Stimulated activated CD4-positive, alpha-beta T cell treated with anti-CD3 and anti-CD28 coated beads, TNF-alpha, amount 100 ng/mL, for 1 hour (primary cell): ENCODE measurements around the gene GOLGA6L1.
"Not testable (repeated sequence)": the region's sequence is repeated elsewhere in the genome, so short reads cannot be mapped to it uniquely, and the experiment has no call there.

Experiments
- DNase-seq, 3 donors: peaks; one replicate each; pipeline ENCODE4 v3.0.0-alpha.2; 2020; ENCODE audit warnings: low read depth in 3 of 3, low spot score in 1 of 3

Gene GOLGA6L1

DNA sequence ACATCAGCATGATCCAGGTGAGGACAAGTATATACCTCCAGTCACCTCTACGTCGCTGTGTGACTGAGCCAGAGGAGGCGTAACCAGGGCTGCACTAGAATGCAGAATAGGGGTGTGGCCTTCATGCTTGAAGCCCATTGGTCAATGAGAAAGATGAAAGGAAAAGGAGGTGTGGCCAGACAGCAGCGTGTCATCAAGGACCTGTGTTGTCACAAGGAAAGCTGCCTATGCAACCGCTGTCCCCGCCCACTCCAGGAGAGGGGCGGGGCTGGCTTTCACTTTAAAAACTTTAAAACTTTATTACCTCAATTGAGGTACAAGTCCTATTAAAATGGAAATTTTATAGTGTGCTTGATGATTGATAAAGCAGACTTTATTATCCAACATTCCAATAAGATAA, at the start of gene GOLGA6L1:
Gene GOLGA6L1, minus strand, starts transcription at position 101 of the 400 bp plus-strand sequence. Its CDS starts 91 bp downstream, at position 10.
- DNase-seq = not testable (repeated sequence)

- not testable (repeated sequence) for DNase-seq
Observed at GRCh38 chr15:23181201-23181600, 44.6 kb upstream of the GOLGA6L1 start.

DNA sequence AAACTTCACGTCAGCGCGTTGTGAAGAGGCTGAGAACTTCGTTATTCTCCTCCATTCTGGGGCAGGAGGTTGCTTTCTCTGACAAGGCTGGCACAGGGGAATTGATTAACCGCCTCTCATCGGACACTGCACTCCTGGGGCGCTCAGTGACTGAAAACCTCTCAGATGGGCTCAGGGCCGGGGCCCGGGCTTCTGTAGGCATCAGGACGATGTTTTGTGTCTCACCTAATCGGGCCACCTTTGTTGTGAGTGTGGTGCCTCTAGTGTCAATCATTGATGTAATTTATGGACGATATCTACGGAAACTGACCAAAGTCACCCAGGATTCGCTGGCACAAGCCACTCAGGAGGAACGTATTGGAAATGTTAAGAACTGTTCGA, 43.9 kb upstream of the GOLGA6L1 start:
- not testable (repeated sequence) for DNase-seq

GRCh38 chr15:23179768-23180546, 43.3 kb upstream of the GOLGA6L1 start:
- DNase-seq = not testable (repeated sequence)

GRCh38 chr15:23176683-23177082, 40.1 kb upstream of the GOLGA6L1 start:
- DNase-seq = not testable (repeated sequence)

- DNase-seq = not testable (repeated sequence)
Observed at GRCh38 chr15:23175606-23176005, 39.0 kb upstream of the GOLGA6L1 start.

GRCh38 chr15:23174609-23175140, 38.1 kb upstream of the GOLGA6L1 start:
- not testable (repeated sequence) for DNase-seq

DNA sequence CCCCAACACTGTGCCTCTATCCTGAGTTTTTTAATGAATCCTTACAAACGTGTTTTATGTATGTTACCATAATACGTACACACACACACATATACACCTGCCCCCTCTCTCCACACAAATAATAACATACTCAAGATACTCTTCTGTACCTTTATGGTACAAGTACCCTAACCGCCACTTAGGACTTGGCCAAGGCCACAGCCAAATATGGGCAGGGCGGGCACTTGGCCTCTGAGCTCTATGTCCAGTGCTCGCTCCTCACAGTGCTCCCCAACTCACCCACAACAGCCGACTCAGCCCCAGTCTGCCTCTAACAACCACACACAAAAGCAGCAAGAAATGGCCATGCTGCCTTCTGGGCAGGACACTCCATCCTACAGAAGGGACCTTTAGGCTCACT, 3.8 kb downstream of the GOLGA6L1 start:
- DNase-seq = not testable (repeated sequence)

DNA sequence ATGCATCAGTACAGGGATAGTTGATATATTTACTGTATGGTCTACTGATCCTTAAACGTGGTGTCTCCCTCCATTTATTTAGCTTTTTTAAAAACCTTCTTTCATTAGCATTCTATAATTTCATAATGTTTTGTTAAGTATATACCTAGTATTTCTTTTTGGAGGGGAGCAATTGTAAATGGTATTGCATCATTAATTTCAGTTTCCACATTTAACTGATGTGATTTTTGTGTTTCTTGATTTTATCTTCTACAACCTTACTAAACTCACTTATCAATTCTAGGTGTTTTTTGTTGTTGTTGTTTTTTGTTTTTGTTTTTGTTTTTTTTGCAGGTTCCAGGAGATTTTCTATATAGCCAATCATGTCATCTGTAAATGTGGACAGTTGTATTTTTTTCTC, 18.4 kb downstream of the GOLGA6L1 start:
- DNase-seq = no peak

GRCh38 chr15:23095796-23096195, 40.8 kb downstream of the GOLGA6L1 start:
- DNase-seq = no peak

DNA sequence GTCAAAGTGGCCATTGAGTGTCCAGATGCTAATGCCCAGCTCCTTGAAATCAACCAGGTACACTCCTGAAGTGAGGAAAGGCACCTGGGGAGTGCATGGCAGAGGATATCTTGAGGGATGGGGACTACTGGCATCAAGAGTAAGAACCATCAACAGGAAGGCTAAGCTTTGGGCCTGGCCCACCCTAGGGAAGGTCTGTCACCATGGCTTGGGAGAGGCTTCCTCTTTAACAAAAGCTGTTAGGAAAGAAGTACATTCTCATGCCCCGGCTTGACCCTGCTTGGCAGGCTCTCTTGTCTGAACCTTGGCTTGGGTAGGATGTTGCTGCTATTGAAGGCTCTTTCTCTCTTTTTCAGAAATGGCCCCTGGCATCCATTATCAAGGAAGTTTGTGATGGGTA, 53.5 kb downstream of the GOLGA6L1 start:
- no peak for DNase-seq

GRCh38 chr15:23081996-23082737, 54.5 kb downstream of the GOLGA6L1 start:
- DNase-seq = not testable (repeated sequence)

GRCh38 chr15:23081271-23081670, 55.4 kb downstream of the GOLGA6L1 start:
- no peak for DNase-seq

DNA sequence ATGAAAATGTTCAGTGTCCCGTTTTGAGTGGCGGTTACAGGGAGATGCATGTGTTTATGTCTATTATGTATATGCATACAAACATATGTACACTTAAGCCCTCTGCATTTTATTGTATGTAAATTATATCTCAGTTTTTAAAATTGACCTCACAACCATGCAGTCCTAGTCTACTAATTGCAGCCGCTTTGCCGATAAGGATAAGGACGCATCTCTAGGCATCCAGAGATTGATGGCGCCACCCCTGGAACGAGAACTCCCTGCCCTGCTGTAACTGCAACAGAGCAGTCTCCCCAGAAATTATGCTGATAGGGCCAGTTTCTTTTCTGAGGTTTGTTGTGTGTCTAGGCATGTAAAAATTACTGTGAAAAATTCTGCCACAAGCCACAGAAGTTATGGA, 56.9 kb downstream of the GOLGA6L1 start:
- no peak for DNase-seq
